Natural killer cell treated with Interleukin-12 subunit alpha and Interleukin-12 subunit beta and Interleukin-15 and Interleukin-18, amount 100 ng/mL, for 72 hours (primary cell): ENCODE results near the gene SLC9A1. TPM values are rescaled to one million over a fixed set of nuclear protein-coding genes. Genes with fewer than 3 reads are reported as not detected.
"Not testable (repeated sequence)": the region's sequence is repeated elsewhere in the genome, so short reads cannot be mapped to it uniquely, and the experiment has no call there.

Experiments used
- ATAC-seq, 2 donors: fragments of 150-1000 bp; cut with Tn5 transposase in 1 of 2; sonication (Bioruptor Pico), chemical (Tn5 transposase) in 1 of 2; 2 replicates each; pipeline ENCODE4 v1.10.0; 2021
- DNase-seq: peaks from one replicate; pipeline ENCODE4 v3.0.0; 2022; ENCODE audit warnings: low spot score
- H3K27ac Mint-ChIP-seq, 2 donors: 1 replicate in 1 of 2; 2 replicates in 1 of 2; pipeline ENCODE4 v1.8.0; 2022; ENCODE audit warnings: mixed read lengths in 2 of 2, mild to moderate bottlenecking in 1 of 2, moderate library complexity in 1 of 2
- H3K27me3 Mint-ChIP-seq, 2 donors: 1 replicate in 1 of 2; 2 replicates in 1 of 2; pipeline ENCODE4 v1.8.0; 2022; ENCODE audit warnings: mixed read lengths in 2 of 2
- H3K36me3 Mint-ChIP-seq: one replicate; pipeline ENCODE4 v1.8.0; 2022; ENCODE audit warnings: mixed read lengths
- H3K4me1 Mint-ChIP-seq, 2 donors: 1 replicate in 1 of 2; 2 replicates in 1 of 2; pipeline ENCODE4 v1.8.0; 2022; ENCODE audit warnings: low read depth in 2 of 2, mixed read lengths in 2 of 2, mild to moderate bottlenecking in 1 of 2
- H3K4me3 Mint-ChIP-seq: one replicate; pipeline ENCODE4 v1.8.0; 2022; ENCODE audit warnings: mixed read lengths
- H3K9me3 Mint-ChIP-seq: 2 replicates; pipeline ENCODE4 v1.8.0; 2022; ENCODE audit warnings: mixed read lengths
- total RNA-seq, 2 donors: library from RNA; stranded (reverse); gene quantifications; one replicate each; pipeline ENCODE4 v1.2.3, GENCODE V29; 2022

Gene SLC9A1
- total RNA-seq, 2 donors from 2014 or later = 25.3 to 31.4 TPM

- H3K27ac Mint-ChIP-seq = peak overlapping the region in 1 of 2 donors; percentile 87
- peaks cover 41 to 42% of the 10 kb centered on the region in 2 donors for H3K4me1 Mint-ChIP-seq
- no peaks in the 10 kb centered on the region for H3K27me3 Mint-ChIP-seq
- H3K4me3 Mint-ChIP-seq = no peak overlapping the region
- H3K9me3 Mint-ChIP-seq = no peaks in the 10 kb centered on the region
- H3K36me3 Mint-ChIP-seq = no peaks in the 10 kb centered on the region
- no peak for DNase-seq
- ATAC-seq = no peak
Observed at GRCh38 chr1:27133991-27134390, 20.9 kb downstream of the SLC9A1 start.

GRCh38 chr1:27133158-27133557 lies 21.8 kb downstream of the SLC9A1 start:
- H3K27me3 Mint-ChIP-seq = no peaks in the 10 kb centered on the region
- ATAC-seq (no peak), DNase-seq (no peak)
- H3K27ac Mint-ChIP-seq = peak overlapping the region in 1 of 2 donors; percentile 87
- H3K9me3 Mint-ChIP-seq = no peaks in the 10 kb centered on the region
- H3K4me1 Mint-ChIP-seq = peaks cover 37 to 38% of the 10 kb centered on the region in 2 donors
- H3K36me3 Mint-ChIP-seq = no peaks in the 10 kb centered on the region
- no peak overlapping the region for H3K4me3 Mint-ChIP-seq

- Mint-ChIP-seq H3K36me3 (no peaks in the 10 kb centered on the region), H3K9me3 (no peaks in the 10 kb centered on the region), H3K27ac (no peak overlapping the region), H3K4me3 (no peak overlapping the region), H3K27me3 (no peaks in the 10 kb centered on the region), H3K4me1 (peaks cover 32% of the 10 kb centered on the region in 2 donors)
- no peak for DNase-seq
- no peak for ATAC-seq
Observed at GRCh38 chr1:27132624-27133023, 22.3 kb downstream of the SLC9A1 start.

GRCh38 chr1:27132147-27132546 lies 22.8 kb downstream of the SLC9A1 start:
- peaks cover 27 to 29% of the 10 kb centered on the region in 2 donors for H3K4me1 Mint-ChIP-seq
- no peaks in the 10 kb centered on the region for H3K9me3 Mint-ChIP-seq
- no peaks in the 10 kb centered on the region for H3K36me3 Mint-ChIP-seq
- H3K27ac Mint-ChIP-seq = no peak overlapping the region
- H3K27me3 Mint-ChIP-seq = no peaks in the 10 kb centered on the region
- ATAC-seq (no peak), DNase-seq (no peak)
- H3K4me3 Mint-ChIP-seq = no peak overlapping the region

- no peaks in the 10 kb centered on the region for H3K36me3 Mint-ChIP-seq
Observed at GRCh38 chr1:27130798-27131197, 24.1 kb downstream of the SLC9A1 start.

GRCh38 chr1:27129225-27129624 lies 25.7 kb downstream of the SLC9A1 start:
- Mint-ChIP-seq H3K9me3 (no peaks in the 10 kb centered on the region), H3K4me1 (peaks cover 9 to 14% of the 10 kb centered on the region in 2 donors), H3K27ac (no peak overlapping the region), H3K36me3 (no peaks in the 10 kb centered on the region), H3K27me3 (no peaks in the 10 kb centered on the region), H3K4me3 (no peak overlapping the region)
- DNase-seq (no peak), ATAC-seq (no peak)

More at GRCh38 chr1:27130798-27131197, 24.1 kb downstream of the SLC9A1 start:
- no peak for DNase-seq
- peak in 1 of 2 donors; percentile 66 for ATAC-seq
- Mint-ChIP-seq H3K4me3 (no peak overlapping the region), H3K9me3 (no peaks in the 10 kb centered on the region), H3K27ac (peak overlapping the region; percentile 35 to 74), H3K27me3 (no peaks in the 10 kb centered on the region), H3K4me1 (peaks cover 13 to 20% of the 10 kb centered on the region in 2 donors)

GRCh38 chr1:27127419-27127818 lies 27.5 kb downstream of the SLC9A1 start:
- Mint-ChIP-seq H3K4me3 (no peak overlapping the region), H3K27ac (no peak overlapping the region), H3K27me3 (no peaks in the 10 kb centered on the region), H3K9me3 (no peaks in the 10 kb centered on the region), H3K4me1 (peaks cover 8 to 12% of the 10 kb centered on the region in 2 donors), H3K36me3 (no peaks in the 10 kb centered on the region)
- ATAC-seq = no peak
- no peak for DNase-seq

- H3K27ac Mint-ChIP-seq = no peak overlapping the region
- no peak for ATAC-seq
Observed at GRCh38 chr1:27126391-27126790, 28.5 kb downstream of the SLC9A1 start.

GRCh38 chr1:27125125-27125524 lies 29.8 kb downstream of the SLC9A1 start:
- not testable (repeated sequence) for ATAC-seq, H3K36me3 Mint-ChIP-seq, H3K4me3 Mint-ChIP-seq, H3K4me1 Mint-ChIP-seq, H3K27ac Mint-ChIP-seq, H3K27me3 Mint-ChIP-seq, H3K9me3 Mint-ChIP-seq, DNase-seq

More at GRCh38 chr1:27126391-27126790, 28.5 kb downstream of the SLC9A1 start:
- no peaks in the 10 kb centered on the region for H3K36me3 Mint-ChIP-seq
- no peaks in the 10 kb centered on the region for H3K27me3 Mint-ChIP-seq
- peaks cover 0 to 10% of the 10 kb centered on the region in 2 donors for H3K4me1 Mint-ChIP-seq
- no peak overlapping the region for H3K4me3 Mint-ChIP-seq
- H3K9me3 Mint-ChIP-seq = no peaks in the 10 kb centered on the region
- DNase-seq = no peak

- Mint-ChIP-seq H3K9me3 (no peaks in the 10 kb centered on the region), H3K36me3 (no peaks in the 10 kb centered on the region), H3K27ac (peak overlapping the region in 1 of 2 donors; percentile 57), H3K4me1 (peaks cover 0 to 7% of the 10 kb centered on the region in 2 donors), H3K27me3 (no peaks in the 10 kb centered on the region), H3K4me3 (no peak overlapping the region)
- ATAC-seq (no peak), DNase-seq (no peak)
Observed at GRCh38 chr1:27124405-27124804, 30.5 kb downstream of the SLC9A1 start.

GRCh38 chr1:27122652-27123051 lies 32.3 kb downstream of the SLC9A1 start:
- ATAC-seq = no peak
- Mint-ChIP-seq H3K9me3 (no peaks in the 10 kb centered on the region), H3K4me3 (no peak overlapping the region), H3K36me3 (no peaks in the 10 kb centered on the region), H3K27ac (no peak overlapping the region), H3K27me3 (no peaks in the 10 kb centered on the region), H3K4me1 (peaks cover 0 to 7% of the 10 kb centered on the region in 2 donors)
- no peak for DNase-seq

- DNase-seq (no peak), ATAC-seq (no peak)
- Mint-ChIP-seq H3K36me3 (no peaks in the 10 kb centered on the region), H3K27ac (no peak overlapping the region), H3K9me3 (no peaks in the 10 kb centered on the region), H3K4me1 (peaks cover 10 to 11% of the 10 kb centered on the region in 2 donors), H3K4me3 (no peak overlapping the region), H3K27me3 (no peaks in the 10 kb centered on the region)
Observed at GRCh38 chr1:27120854-27121253, 34.1 kb downstream of the SLC9A1 start.

- no peak overlapping the region for H3K27ac Mint-ChIP-seq
- peaks cover 11 to 26% of the 10 kb centered on the region in 2 donors for H3K4me1 Mint-ChIP-seq
- ATAC-seq (no peak), DNase-seq (no peak)
- no peak overlapping the region for H3K4me3 Mint-ChIP-seq
- no peaks in the 10 kb centered on the region for H3K27me3 Mint-ChIP-seq
- H3K36me3 Mint-ChIP-seq = no peaks in the 10 kb centered on the region
- H3K9me3 Mint-ChIP-seq = no peaks in the 10 kb centered on the region
Observed at GRCh38 chr1:27118440-27118689, 36.6 kb downstream of the SLC9A1 start.

GRCh38 chr1:27117733-27118439 lies 37.0 kb downstream of the SLC9A1 start:
- H3K36me3 Mint-ChIP-seq = no peaks in the 10 kb centered on the region
- ATAC-seq (no peak), DNase-seq (no peak)
- no peaks in the 10 kb centered on the region for H3K27me3 Mint-ChIP-seq
- peaks cover 11 to 27% of the 10 kb centered on the region in 2 donors for H3K4me1 Mint-ChIP-seq
- no peak overlapping the region for H3K27ac Mint-ChIP-seq
- H3K4me3 Mint-ChIP-seq = no peak overlapping the region
- H3K9me3 Mint-ChIP-seq = no peaks in the 10 kb centered on the region

- H3K4me1 Mint-ChIP-seq = peaks cover 18 to 32% of the 10 kb centered on the region in 2 donors
- H3K27me3 Mint-ChIP-seq = no peaks in the 10 kb centered on the region
- H3K4me3 Mint-ChIP-seq = peak overlapping the region; percentile 8
- no peaks in the 10 kb centered on the region for H3K9me3 Mint-ChIP-seq
- H3K27ac Mint-ChIP-seq = peak overlapping the region; percentile 6 to 31
- peak in 1 of 2 donors; percentile 41 for ATAC-seq
- H3K36me3 Mint-ChIP-seq = no peaks in the 10 kb centered on the region
- DNase-seq = no peak
Observed at GRCh38 chr1:27116697-27117096, 38.2 kb downstream of the SLC9A1 start.
